ENCODE results near the gene CCDC137.

- no peak for TF ChIP-seq CTCF (IDR thresholded peaks at IDR 0.05)
- no peak for TF ChIP-seq POLR2AphosphoS5 (IDR thresholded peaks at IDR 0.05)
- TF ChIP-seq POLR2A (IDR thresholded peaks at IDR 0.05): no peak
Measured at GRCh38 chr17:81655378-81656117, 11.0 kb upstream of the CCDC137 start.
